CD4-positive, alpha-beta memory T cell (primary cell): Measurements from ENCODE around the gene CNTN5. TPM values are rescaled to one million over a fixed set of nuclear protein-coding genes. Genes with fewer than 3 reads are reported as not detected.

ENCODE experiments used
- CTCF ChIA-PET: fragments of 350-600 bp; sonication (Branson Sonifier 250); formaldehyde crosslinking; loops from one replicate; lab custom pipeline; 2021; ENCODE audit warnings: inconsistent platforms; ENCODE audit not compliant: partially characterized antibody; lab: Charles Lee
- POLR2A ChIA-PET: fragments of 350-600 bp; sonication (Branson Sonifier 250); formaldehyde crosslinking; loops from one replicate; lab custom pipeline; 2021; ENCODE audit not compliant: partially characterized antibody; lab: Charles Lee
- DNase-seq, 5 donors: peaks; one replicate each; pipeline versions ENCODE4 v3.0.0 to v3.0.0-alpha.2; 2020 to 2022; ENCODE audit warnings: mixed read lengths in 1 of 5
- H3K27ac ChIP-seq: one replicate; pipeline ENCODE4 v1.7.0; 2013; ENCODE audit warnings: low read depth, low read length
- H3K27me3 ChIP-seq: 2 replicates; pipeline ENCODE4 v1.7.0; 2013; ENCODE audit warnings: mild to moderate bottlenecking, low read length, moderate library complexity; ENCODE audit not compliant: insufficient read depth
- H3K36me3 ChIP-seq: 2 replicates; pipeline ENCODE4 v1.7.0; 2013; ENCODE audit warnings: mild to moderate bottlenecking, low read length, moderate library complexity; ENCODE audit not compliant: insufficient read depth
- H3K4me1 ChIP-seq: 2 replicates; pipeline ENCODE4 v1.7.0; 2013; ENCODE audit warnings: mild to moderate bottlenecking, low read length, moderate library complexity; ENCODE audit not compliant: insufficient read depth
- H3K4me3 ChIP-seq, 2 donors: one replicate each; pipeline ENCODE4 v1.7.0; 2013; ENCODE audit warnings: low read length in 2 of 2, mild to moderate bottlenecking in 1 of 2
- H3K9me3 ChIP-seq, 2 donors: one replicate each; pipeline ENCODE4 v1.7.0; 2013; ENCODE audit warnings: low read length in 2 of 2, control low read depth in 1 of 2; ENCODE audit not compliant: control insufficient read depth in 1 of 2
- H3K27ac Mint-ChIP-seq, 7 donors: one replicate each; pipeline ENCODE4 v1.8.0; 2020 to 2021; ENCODE audit warnings: mixed read lengths in 7 of 7, mild to moderate bottlenecking in 6 of 7, inconsistent platforms in 3 of 7, moderate library complexity in 3 of 7
- H3K27me3 Mint-ChIP-seq, 2 donors: one replicate each; pipeline ENCODE4 v1.8.0; 2020 to 2021; ENCODE audit warnings: mixed read lengths in 2 of 2
- H3K36me3 Mint-ChIP-seq, 2 donors: one replicate each; pipeline ENCODE4 v1.8.0; 2020 to 2021; ENCODE audit warnings: mixed read lengths in 2 of 2, inconsistent platforms in 1 of 2, mild to moderate bottlenecking in 1 of 2
- H3K4me1 Mint-ChIP-seq, 4 donors: one replicate each; pipeline ENCODE4 v1.8.0; 2020 to 2021; ENCODE audit warnings: mixed read lengths in 4 of 4, mild to moderate bottlenecking in 1 of 4
- H3K4me3 Mint-ChIP-seq, 8 donors: one replicate each; pipeline ENCODE4 v1.8.0; 2020 to 2021; ENCODE audit warnings: mixed read lengths in 8 of 8, mild to moderate bottlenecking in 7 of 8, moderate library complexity in 6 of 8, inconsistent platforms in 3 of 8
- H3K9me3 Mint-ChIP-seq, 8 donors: one replicate each; pipeline ENCODE4 v1.8.0; 2020 to 2021; ENCODE audit warnings: mixed read lengths in 8 of 8, mild to moderate bottlenecking in 5 of 8, inconsistent platforms in 3 of 8, moderate library complexity in 1 of 8
- intact Hi-C: fragments of 100-400 bp; cut with micrococcal nuclease; formaldehyde crosslinking; loops from one replicate; pipeline ENCODE4 v1.15.1; 2023
- polyA plus RNA-seq, 2 donors: library from polyadenylated mRNA; unstranded; fragments of 300-500 nt; fragmentation: Illumina TruSeq; gene quantifications; one replicate each; pipeline ENCODE4 v1.2.3, GENCODE V29; 2021
- total RNA-seq, 2 experiments: library from RNA; stranded (reverse); gene quantifications; one replicate each; pipeline ENCODE4 v1.2.3, GENCODE V29; 2021

The CNTN5 gene
- total and polyA plus RNA-seq, 4 experiments from 2014 or later: not detected

- Histone ChIP-seq H3K27ac (no peak overlapping the region), H3K4me3 (no peak overlapping the region), H3K9me3 (no peaks in the 10 kb centered on the region), H3K27me3 (no peaks in the 10 kb centered on the region), H3K36me3 (no peaks in the 10 kb centered on the region), H3K4me1 (no peaks in the 10 kb centered on the region)
- ChIA-PET CTCF (no interaction called here), POLR2A (no interaction called here)
- no peaks in the 10 kb centered on the region for H3K36me3 Mint-ChIP-seq
- no peaks in the 10 kb centered on the region for H3K27me3 Mint-ChIP-seq
- no peak overlapping the region for H3K27ac Mint-ChIP-seq
- peaks cover 0 to 10% (median 6%) of the 10 kb centered on the region in 8 donors for H3K9me3 Mint-ChIP-seq
- H3K4me3 Mint-ChIP-seq: no peak overlapping the region
- intact Hi-C loops: no loop called here
- no peaks in the 10 kb centered on the region for H3K4me1 Mint-ChIP-seq
- no peak for DNase-seq
These were observed 322.4 kb downstream of the CNTN5 start for GRCh38 chr11:99343117-99343516.

GRCh38 chr11:99349151-99349673 lies 328.5 kb downstream of the CNTN5 start:
- Histone ChIP-seq H3K4me1 (no peaks in the 10 kb centered on the region), H3K4me3 (no peak overlapping the region), H3K27ac (no peak overlapping the region), H3K9me3 (no peaks in the 10 kb centered on the region), H3K36me3 (no peaks in the 10 kb centered on the region), H3K27me3 (no peaks in the 10 kb centered on the region)
- no peak overlapping the region for H3K27ac Mint-ChIP-seq
- no peaks in the 10 kb centered on the region for H3K4me1 Mint-ChIP-seq
- H3K9me3 Mint-ChIP-seq: peaks cover 0 to 6% (median 3%) of the 10 kb centered on the region in 8 donors
- CTCF ChIA-PET: no interaction called here
- H3K4me3 Mint-ChIP-seq: no peak overlapping the region
- no peaks in the 10 kb centered on the region for H3K27me3 Mint-ChIP-seq
- intact Hi-C loops: no loop called here
- POLR2A ChIA-PET: no interaction called here
- H3K36me3 Mint-ChIP-seq: no peaks in the 10 kb centered on the region
- no peak for DNase-seq

GRCh38 chr11:99351624-99352023 lies 330.9 kb downstream of the CNTN5 start:
- Mint-ChIP-seq H3K4me1 (no peaks in the 10 kb centered on the region), H3K36me3 (no peaks in the 10 kb centered on the region), H3K27ac (no peak overlapping the region), H3K27me3 (no peaks in the 10 kb centered on the region), H3K4me3 (no peak overlapping the region), H3K9me3 (peaks cover 4 to 14% (median 6%) of the 10 kb centered on the region in 8 donors)
- intact Hi-C loops: no loop called here
- ChIA-PET POLR2A (no interaction called here), CTCF (no interaction called here)
- Histone ChIP-seq H3K27ac (no peak overlapping the region), H3K27me3 (no peaks in the 10 kb centered on the region), H3K4me3 (no peak overlapping the region), H3K36me3 (no peaks in the 10 kb centered on the region), H3K9me3 (no peaks in the 10 kb centered on the region), H3K4me1 (no peaks in the 10 kb centered on the region)
- DNase-seq: no peak

- Mint-ChIP-seq H3K9me3 (peaks cover 4 to 14% (median 6%) of the 10 kb centered on the region in 8 donors), H3K4me1 (no peaks in the 10 kb centered on the region), H3K27me3 (no peaks in the 10 kb centered on the region), H3K36me3 (no peaks in the 10 kb centered on the region), H3K4me3 (no peak overlapping the region), H3K27ac (no peak overlapping the region)
- CTCF ChIA-PET: no interaction called here
- intact Hi-C loops: no loop called here
- Histone ChIP-seq H3K36me3 (no peaks in the 10 kb centered on the region), H3K4me1 (no peaks in the 10 kb centered on the region), H3K27me3 (no peaks in the 10 kb centered on the region), H3K4me3 (no peak overlapping the region), H3K9me3 (no peaks in the 10 kb centered on the region), H3K27ac (no peak overlapping the region)
- POLR2A ChIA-PET: no interaction called here
- DNase-seq: no peak
These were observed 331.9 kb downstream of the CNTN5 start for GRCh38 chr11:99352642-99353041.

- Mint-ChIP-seq H3K4me1 (no peaks in the 10 kb centered on the region), H3K36me3 (no peaks in the 10 kb centered on the region), H3K4me3 (no peak overlapping the region), H3K9me3 (peaks cover 0 to 11% (median 4%) of the 10 kb centered on the region in 8 donors), H3K27me3 (no peaks in the 10 kb centered on the region), H3K27ac (no peak overlapping the region)
- intact Hi-C loops: no loop called here
- Histone ChIP-seq H3K4me3 (no peak overlapping the region), H3K4me1 (no peaks in the 10 kb centered on the region), H3K9me3 (no peaks in the 10 kb centered on the region), H3K36me3 (no peaks in the 10 kb centered on the region), H3K27me3 (no peaks in the 10 kb centered on the region), H3K27ac (no peak overlapping the region)
- no peak for DNase-seq
- CTCF ChIA-PET: no interaction called here
- POLR2A ChIA-PET: no interaction called here
These were observed 345.8 kb downstream of the CNTN5 start for GRCh38 chr11:99366546-99366945.

- Histone ChIP-seq H3K4me3 (no peak overlapping the region), H3K27me3 (no peaks in the 10 kb centered on the region), H3K36me3 (no peaks in the 10 kb centered on the region), H3K9me3 (no peaks in the 10 kb centered on the region), H3K4me1 (no peaks in the 10 kb centered on the region), H3K27ac (no peak overlapping the region)
- CTCF ChIA-PET: no interaction called here
- DNase-seq: no peak
- H3K27me3 Mint-ChIP-seq: no peaks in the 10 kb centered on the region
- no peak overlapping the region for H3K4me3 Mint-ChIP-seq
- H3K36me3 Mint-ChIP-seq: no peaks in the 10 kb centered on the region
- no peaks in the 10 kb centered on the region for H3K4me1 Mint-ChIP-seq
- intact Hi-C loops: no loop called here
- no peak overlapping the region for H3K27ac Mint-ChIP-seq
- POLR2A ChIA-PET: no interaction called here
- H3K9me3 Mint-ChIP-seq: peaks cover 0 to 13% (median 5%) of the 10 kb centered on the region in 8 donors
These were observed 347.8 kb downstream of the CNTN5 start for GRCh38 chr11:99368583-99368982.

GRCh38 chr11:99370549-99371216 lies 349.9 kb downstream of the CNTN5 start:
- ChIA-PET POLR2A (no interaction called here), CTCF (no interaction called here)
- H3K4me1 ChIP-seq: no peaks in the 10 kb centered on the region
- H3K27me3 ChIP-seq: no peaks in the 10 kb centered on the region
- H3K27ac Mint-ChIP-seq: no peak overlapping the region
- no peak overlapping the region for H3K27ac ChIP-seq
- H3K36me3 ChIP-seq: no peaks in the 10 kb centered on the region
- H3K4me1 Mint-ChIP-seq: peaks cover 0 to 2% (median 0%) of the 10 kb centered on the region in 4 donors
- intact Hi-C loops: no loop called here
- no peak overlapping the region for H3K4me3 ChIP-seq
- no peak for DNase-seq
- H3K36me3 Mint-ChIP-seq: no peaks in the 10 kb centered on the region
- H3K9me3 Mint-ChIP-seq: peaks cover 0 to 13% (median 6%) of the 10 kb centered on the region in 8 donors
- no peaks in the 10 kb centered on the region for H3K9me3 ChIP-seq
- H3K4me3 Mint-ChIP-seq: no peak overlapping the region
- no peaks in the 10 kb centered on the region for H3K27me3 Mint-ChIP-seq
